Subcutaneous adipose tissue (tissue), 4 donors: ENCODE data around the gene LIX1L. TPM values are rescaled to one million over a fixed set of nuclear protein-coding genes. Genes with fewer than 3 reads are reported as not detected.

Experiments used
- total RNA-seq, 4 donors: library from RNA; depleted of rRNA; stranded (reverse); fragments of >200 nt; gene quantifications; one replicate each; pipeline ENCODE4 v1.1.0, GENCODE V29; 2016
- TF ChIP-seq, protein P1 (sequence below): fragments of 450-650 bp; IDR thresholded peaks from one replicate; pipeline ENCODE4 v1.5.1; 2016; ENCODE audit warnings: low read depth, mild to moderate bottlenecking, control low read depth, antibody characterized with exemption, moderate library complexity

Gene LIX1L
- total RNA-seq, 4 donors from 2014 or later: 21.4 to 26.4 (median 22.5) TPM

DNA sequence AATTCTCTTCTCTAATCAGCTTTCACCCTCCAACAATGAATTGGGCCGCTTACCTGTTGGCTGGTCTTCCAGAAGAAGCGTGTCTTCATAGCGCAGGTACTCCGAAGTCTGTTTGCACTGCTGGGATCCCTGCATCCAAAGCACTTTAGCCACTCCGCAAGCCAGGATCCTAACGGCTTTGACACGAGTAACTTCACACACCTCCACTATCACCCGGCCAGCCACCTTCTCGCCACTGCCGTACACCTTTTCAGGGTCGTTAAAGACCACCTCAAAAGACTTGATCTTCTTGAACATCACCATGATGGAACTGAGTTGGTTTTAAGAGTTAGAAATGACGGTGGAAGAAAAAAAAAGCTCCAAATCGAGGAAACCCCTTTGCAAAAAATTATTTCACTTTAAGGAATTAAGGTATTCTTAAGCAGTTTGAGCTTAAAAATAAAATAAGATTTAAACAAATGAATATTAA lies 38.2 kb upstream of the LIX1L start:
- TF ChIP-seq, protein P1, sequence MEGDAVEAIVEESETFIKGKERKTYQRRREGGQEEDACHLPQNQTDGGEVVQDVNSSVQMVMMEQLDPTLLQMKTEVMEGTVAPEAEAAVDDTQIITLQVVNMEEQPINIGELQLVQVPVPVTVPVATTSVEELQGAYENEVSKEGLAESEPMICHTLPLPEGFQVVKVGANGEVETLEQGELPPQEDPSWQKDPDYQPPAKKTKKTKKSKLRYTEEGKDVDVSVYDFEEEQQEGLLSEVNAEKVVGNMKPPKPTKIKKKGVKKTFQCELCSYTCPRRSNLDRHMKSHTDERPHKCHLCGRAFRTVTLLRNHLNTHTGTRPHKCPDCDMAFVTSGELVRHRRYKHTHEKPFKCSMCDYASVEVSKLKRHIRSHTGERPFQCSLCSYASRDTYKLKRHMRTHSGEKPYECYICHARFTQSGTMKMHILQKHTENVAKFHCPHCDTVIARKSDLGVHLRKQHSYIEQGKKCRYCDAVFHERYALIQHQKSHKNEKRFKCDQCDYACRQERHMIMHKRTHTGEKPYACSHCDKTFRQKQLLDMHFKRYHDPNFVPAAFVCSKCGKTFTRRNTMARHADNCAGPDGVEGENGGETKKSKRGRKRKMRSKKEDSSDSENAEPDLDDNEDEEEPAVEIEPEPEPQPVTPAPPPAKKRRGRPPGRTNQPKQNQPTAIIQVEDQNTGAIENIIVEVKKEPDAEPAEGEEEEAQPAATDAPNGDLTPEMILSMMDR: no peak

DNA sequence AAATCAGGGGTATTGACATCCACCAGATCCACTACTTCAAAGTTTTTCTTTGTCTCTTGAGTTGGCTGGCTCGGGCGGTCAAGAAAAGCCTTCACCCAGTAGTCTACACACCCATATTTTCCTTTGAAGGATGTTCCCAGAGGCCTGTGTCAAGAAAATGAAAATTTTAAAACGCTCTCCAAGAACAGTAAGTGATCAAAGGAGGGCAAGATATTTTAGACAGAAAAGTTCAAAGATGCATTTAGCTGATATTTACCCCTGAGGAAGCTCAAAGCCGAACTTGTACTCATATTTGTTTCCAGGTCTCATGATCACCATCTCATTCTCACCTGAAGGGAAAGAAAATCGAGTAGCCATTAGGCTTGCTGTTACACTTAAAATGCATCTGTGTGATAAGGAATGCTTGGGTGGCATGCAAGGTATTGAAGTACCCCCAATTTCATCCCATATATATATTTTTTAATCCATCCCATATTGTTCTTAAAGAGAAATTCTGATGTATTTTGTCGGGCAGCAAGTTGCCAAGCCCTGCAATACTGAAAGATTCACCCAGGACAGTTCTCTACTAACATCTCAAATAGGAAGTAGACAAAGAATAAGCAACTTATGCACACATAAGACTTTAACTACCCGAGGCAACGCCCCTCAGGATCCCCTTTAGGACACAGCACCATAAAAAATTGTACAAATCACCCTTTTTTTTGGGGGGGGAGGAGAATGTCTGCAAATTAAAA lies 37.5 kb upstream of the LIX1L start:
- TF ChIP-seq, protein P1: no peak

DNA sequence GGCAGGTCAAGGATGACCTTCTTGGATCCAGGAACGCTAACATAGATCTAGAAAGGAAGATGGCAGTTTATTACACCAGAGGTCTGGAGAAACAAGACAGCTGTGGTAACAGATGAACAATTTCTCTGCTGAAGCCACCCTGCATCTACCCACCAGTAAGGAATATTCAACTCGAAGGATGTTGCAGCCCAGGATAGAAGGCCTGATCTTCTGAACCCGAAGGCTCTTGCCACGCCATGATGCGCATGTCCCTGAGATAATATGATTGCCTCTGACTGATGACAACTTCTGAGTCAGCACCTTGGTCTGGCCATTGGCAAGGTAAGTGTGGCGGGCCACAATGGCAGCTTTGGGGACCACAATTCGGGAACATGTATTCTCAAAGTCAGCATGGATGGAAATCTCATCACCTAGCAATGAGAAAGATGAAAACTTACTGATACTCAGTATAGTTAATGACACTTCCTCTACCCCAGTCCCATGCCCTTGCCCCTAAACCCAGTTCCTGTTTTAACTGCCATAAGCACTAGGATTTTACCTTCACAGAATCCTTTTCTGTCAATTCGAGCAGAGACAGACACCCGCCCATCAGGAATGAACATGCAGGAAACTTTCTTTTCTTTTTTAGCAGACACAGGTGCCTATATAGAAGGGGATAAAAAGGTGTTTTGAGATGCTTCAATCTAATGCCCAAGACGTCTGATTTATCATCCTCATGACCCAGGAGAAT lies 36.7 kb upstream of the LIX1L start:
- TF ChIP-seq, protein P1: no peak

DNA sequence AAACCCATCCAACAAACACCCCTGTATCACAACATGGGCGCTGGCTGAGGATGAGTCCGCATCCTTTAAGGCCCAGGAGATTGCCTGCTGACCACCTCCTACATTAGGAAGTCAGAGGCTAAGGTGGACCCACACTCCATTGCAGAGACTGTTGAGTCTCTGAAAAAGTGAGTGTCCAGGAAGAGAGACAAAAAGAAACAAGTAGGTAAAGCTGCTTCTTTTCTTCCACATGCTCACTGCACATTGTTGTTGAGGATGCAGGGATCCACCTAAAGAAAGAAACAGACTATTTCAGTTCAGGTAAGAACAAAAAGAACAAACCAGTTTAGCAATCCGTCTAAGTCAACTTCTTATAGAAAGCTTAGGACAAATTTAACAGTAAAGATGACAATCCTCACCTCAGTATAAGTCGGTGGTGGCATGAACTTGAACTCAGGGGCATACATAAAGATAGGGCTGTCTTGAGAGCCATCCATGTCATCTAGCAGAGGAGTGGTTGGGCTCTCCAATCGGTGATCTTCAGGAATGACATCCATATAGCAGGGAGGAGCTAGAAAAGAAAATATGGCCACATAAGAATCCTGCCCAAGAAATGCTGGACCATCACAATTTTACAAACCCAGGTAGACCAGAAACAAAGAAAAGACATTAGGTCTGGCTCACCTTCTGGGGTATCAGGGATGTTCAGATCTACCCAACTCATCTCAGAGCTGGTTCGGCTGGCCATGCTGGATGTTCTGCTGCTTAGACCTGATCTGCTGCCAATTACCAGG lies 36.0 kb upstream of the LIX1L start:
- TF ChIP-seq, protein P1: no peak

DNA sequence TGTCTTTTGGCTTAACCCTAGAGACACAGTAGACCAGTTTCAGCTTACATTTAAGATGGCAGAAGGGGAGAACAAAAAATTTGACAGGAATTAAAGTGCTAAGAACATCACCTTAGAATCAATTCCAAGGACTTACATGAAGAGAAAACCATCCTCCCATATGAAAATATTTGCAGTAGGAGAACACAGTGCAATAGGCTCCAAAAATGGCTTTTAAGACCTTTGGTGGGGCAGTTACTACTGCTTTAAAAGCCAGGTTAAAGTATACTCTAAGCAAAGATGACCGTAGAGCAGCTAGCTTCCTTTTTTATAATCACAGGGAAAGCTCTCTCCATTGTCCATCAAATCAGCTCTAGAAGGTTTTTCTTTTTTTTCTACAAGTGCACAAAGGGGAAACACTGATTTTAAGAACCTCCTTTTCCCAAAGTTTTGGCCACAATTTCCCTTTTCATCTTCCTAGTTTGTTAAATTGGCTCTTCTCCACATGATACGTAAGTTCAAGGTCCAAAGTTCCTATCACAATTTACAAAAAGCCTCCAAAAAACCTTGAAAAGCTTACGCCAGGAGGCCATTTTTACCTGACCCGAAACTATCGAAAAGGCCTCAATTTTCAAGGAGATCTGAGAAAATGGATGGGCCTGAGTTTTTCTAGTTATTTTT lies 35.3 kb upstream of the LIX1L start:
- TF ChIP-seq, protein P1: no peak

DNA sequence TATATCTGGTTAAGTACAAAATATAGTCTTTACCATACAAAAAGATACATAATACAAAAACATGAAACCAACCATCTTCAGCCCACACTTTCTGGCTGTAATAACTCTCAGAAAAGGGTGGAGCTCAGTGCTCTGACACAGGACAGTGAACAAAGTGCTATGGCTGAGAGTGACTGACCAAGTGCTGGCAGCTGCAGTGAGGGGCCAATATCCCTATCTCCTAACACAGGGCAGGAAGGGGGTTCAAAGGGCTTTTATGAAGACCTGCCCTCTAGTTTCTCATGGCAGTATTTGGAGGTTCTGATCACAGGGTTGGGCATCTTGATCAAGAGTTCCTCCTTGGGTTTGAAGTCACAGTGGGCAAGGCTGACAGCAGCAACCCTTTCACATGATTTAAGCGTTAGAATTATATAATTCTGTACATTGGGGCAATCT lies 34.7 kb upstream of the LIX1L start:
- TF ChIP-seq, protein P1: no peak
